Measurements from ENCODE around the gene BLOC1S6.

DNA sequence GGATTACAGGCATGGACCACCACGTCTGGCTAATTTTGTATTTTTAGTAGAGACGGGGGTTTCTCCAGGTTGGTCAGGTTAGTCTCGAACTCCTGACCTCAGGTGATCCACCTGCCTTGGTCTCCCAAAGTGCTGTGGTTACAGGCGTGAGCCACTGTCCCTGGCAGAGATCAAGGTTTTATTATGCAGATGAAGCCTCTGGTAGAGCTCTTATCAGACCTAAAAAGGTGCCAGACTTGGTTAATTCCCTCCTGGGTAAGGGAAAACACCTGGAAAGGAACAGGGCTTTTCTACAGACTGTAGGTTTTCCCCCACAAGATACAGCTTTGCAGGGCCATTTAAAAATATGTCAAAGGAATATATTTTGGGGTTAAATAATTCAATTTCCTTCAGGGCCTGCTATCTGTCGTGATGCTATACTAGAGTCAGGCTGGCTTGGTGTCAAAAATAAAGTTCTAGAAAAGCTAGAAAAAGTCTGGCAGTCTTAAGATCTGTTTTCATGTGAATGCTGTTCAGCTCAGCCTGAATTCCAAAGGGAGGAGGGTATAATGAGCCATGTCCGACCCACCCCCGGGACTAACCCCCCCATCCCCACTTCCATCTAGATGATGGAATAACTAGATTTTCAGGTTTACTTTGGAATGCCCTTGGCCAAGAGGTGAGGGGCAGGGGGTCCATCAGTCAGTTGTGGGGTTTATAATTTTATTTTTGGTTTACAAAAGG is 1.9 kb upstream of the BLOC1S6 start:
- TF ChIP-seq CTCF (IDR thresholded peaks at IDR 0.05) (no peak), EZH2 (IDR thresholded peaks at IDR 0.05) (no peak)

Measured in neural progenitor cell (in vitro differentiated cells).